Lower lobe of right lung (tissue), 2 donors: ENCODE data around the gene AKAP12. TPM values are rescaled to one million over a fixed set of nuclear protein-coding genes. Genes with fewer than 3 reads are reported as not detected.

Experiments used
- ATAC-seq, 2 donors: fragments of 200-7000 bp; cut with Tn5 transposase; one replicate each; pipeline ENCODE4 v1.9.1; 2020 to 2022; ENCODE audit warnings: mild to moderate bottlenecking in 2 of 2, moderate library complexity in 2 of 2
- DNase-seq: peaks from one replicate; pipeline ENCODE4 v3.0.0-alpha.2; 2020
- H3K27ac ChIP-seq: fragments of 200-600 bp; one replicate; pipeline ENCODE4 v1.8.0; 2022
- H3K27me3 ChIP-seq: fragments of 200-600 bp; one replicate; pipeline ENCODE4 v1.8.0; 2022; ENCODE audit warnings: low read depth
- H3K36me3 ChIP-seq: fragments of 200-600 bp; one replicate; pipeline ENCODE4 v1.8.0; 2022; ENCODE audit warnings: mild to moderate bottlenecking
- H3K4me1 ChIP-seq: fragments of 200-600 bp; one replicate; pipeline ENCODE4 v1.8.0; 2022
- H3K4me3 ChIP-seq: fragments of 200-600 bp; one replicate; pipeline ENCODE4 v1.8.0; 2022; ENCODE audit warnings: mild to moderate bottlenecking
- H3K9me3 ChIP-seq: fragments of 200-600 bp; one replicate; pipeline ENCODE4 v1.8.0; 2022
- CTCF ChIP-seq: fragments of 200-600 bp; IDR thresholded peaks from one replicate; pipeline ENCODE4 v1.8.0; 2022; ENCODE audit warnings: antibody characterized with exemption, mild to moderate bottlenecking
- intact Hi-C: fragments of 100-400 bp; cut with DNase I; formaldehyde crosslinking; loops from one replicate; pipeline ENCODE4 v1.11.0; 2022
- total RNA-seq: library from RNA; stranded (reverse); fragmentation: NEBNext Ultra II Directional; extraction: Animal tissue kit (Norgen Biotek cat#: 25700); gene quantifications from one replicate; pipeline ENCODE4 v1.2.1, GENCODE V29; 2021
- donor health status: DM: no; HTN: yes; CAD: no; lungs with severe emphysema.

The AKAP12 gene
- total RNA-seq, 1 donor from 2014 or later = 38.8 TPM

GRCh38 chr6:151205721-151206600 lies 33.8 kb upstream of the AKAP12 start:
- no peak for TF ChIP-seq CTCF
- peaks cover 7% of the 10 kb centered on the region for H3K4me1 ChIP-seq
- DNase-seq = no peak
- H3K27me3 ChIP-seq = no peaks in the 10 kb centered on the region
- H3K4me3 ChIP-seq = no peak overlapping the region
- intact Hi-C loops = no loop called here
- H3K9me3 ChIP-seq = no peaks in the 10 kb centered on the region
- no peaks in the 10 kb centered on the region for H3K36me3 ChIP-seq
- ATAC-seq = no peak
- H3K27ac ChIP-seq = no peak overlapping the region

GRCh38 chr6:151207674-151208073 lies 32.1 kb upstream of the AKAP12 start:
- ATAC-seq (no peak), DNase-seq (no peak)
- Histone ChIP-seq H3K27me3 (no peaks in the 10 kb centered on the region), H3K27ac (no peak overlapping the region), H3K9me3 (no peaks in the 10 kb centered on the region), H3K4me1 (peaks cover 7% of the 10 kb centered on the region), H3K36me3 (no peaks in the 10 kb centered on the region), H3K4me3 (no peak overlapping the region)
- intact Hi-C loops = no loop called here
- no peak for TF ChIP-seq CTCF

- Histone ChIP-seq H3K4me3 (no peak overlapping the region), H3K36me3 (no peaks in the 10 kb centered on the region), H3K9me3 (no peaks in the 10 kb centered on the region), H3K4me1 (peaks cover 7% of the 10 kb centered on the region), H3K27ac (no peak overlapping the region), H3K27me3 (no peaks in the 10 kb centered on the region)
- no peak for TF ChIP-seq CTCF
- intact Hi-C loops = no loop called here
- no peak for DNase-seq
- no peak for ATAC-seq
Observed at GRCh38 chr6:151209071-151209831, 30.5 kb upstream of the AKAP12 start.

- peaks cover 7% of the 10 kb centered on the region for H3K4me1 ChIP-seq
- H3K36me3 ChIP-seq = no peaks in the 10 kb centered on the region
- H3K9me3 ChIP-seq = no peaks in the 10 kb centered on the region
- H3K27me3 ChIP-seq = no peaks in the 10 kb centered on the region
- ATAC-seq (no peak), DNase-seq (no peak)
- no peak overlapping the region for H3K4me3 ChIP-seq
- no peak for TF ChIP-seq CTCF
- intact Hi-C loops = no loop called here
- H3K27ac ChIP-seq = no peak overlapping the region
Observed at GRCh38 chr6:151211075-151211474, 28.7 kb upstream of the AKAP12 start.

- ATAC-seq = no peak
- intact Hi-C loops = no loop called here
- H3K4me1 ChIP-seq = peaks cover 7% of the 10 kb centered on the region
- H3K27ac ChIP-seq = no peak overlapping the region
- H3K9me3 ChIP-seq = no peaks in the 10 kb centered on the region
- no peak for TF ChIP-seq CTCF
- H3K27me3 ChIP-seq = no peaks in the 10 kb centered on the region
- H3K4me3 ChIP-seq = no peak overlapping the region
- no peaks in the 10 kb centered on the region for H3K36me3 ChIP-seq
- DNase-seq = no peak
Observed at GRCh38 chr6:151213352-151213751, 26.4 kb upstream of the AKAP12 start.
